ENCODE measurements around the gene ZNF345.

DNA sequence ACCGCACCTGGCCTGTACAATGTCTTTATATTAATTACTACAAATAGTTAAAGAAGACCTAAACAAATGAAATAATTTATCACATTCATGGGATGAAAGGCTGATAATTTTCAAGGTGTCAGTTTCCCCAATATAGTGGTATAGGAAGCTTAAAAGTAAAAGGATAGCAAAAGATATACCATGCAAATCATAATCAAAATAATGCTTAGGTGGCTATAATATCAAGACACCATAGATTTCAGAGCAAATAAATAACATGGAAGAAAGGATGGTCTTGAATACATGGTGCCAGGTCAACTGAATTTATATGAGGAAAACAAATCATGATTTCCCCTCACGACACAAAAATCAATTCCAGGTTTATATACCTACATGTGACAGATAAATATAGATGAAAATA, 17.2 kb upstream of the ZNF345 start:
- TF ChIP-seq, protein P1, sequence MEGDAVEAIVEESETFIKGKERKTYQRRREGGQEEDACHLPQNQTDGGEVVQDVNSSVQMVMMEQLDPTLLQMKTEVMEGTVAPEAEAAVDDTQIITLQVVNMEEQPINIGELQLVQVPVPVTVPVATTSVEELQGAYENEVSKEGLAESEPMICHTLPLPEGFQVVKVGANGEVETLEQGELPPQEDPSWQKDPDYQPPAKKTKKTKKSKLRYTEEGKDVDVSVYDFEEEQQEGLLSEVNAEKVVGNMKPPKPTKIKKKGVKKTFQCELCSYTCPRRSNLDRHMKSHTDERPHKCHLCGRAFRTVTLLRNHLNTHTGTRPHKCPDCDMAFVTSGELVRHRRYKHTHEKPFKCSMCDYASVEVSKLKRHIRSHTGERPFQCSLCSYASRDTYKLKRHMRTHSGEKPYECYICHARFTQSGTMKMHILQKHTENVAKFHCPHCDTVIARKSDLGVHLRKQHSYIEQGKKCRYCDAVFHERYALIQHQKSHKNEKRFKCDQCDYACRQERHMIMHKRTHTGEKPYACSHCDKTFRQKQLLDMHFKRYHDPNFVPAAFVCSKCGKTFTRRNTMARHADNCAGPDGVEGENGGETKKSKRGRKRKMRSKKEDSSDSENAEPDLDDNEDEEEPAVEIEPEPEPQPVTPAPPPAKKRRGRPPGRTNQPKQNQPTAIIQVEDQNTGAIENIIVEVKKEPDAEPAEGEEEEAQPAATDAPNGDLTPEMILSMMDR (IDR thresholded peaks at IDR 0.05; ENCODE audit: low read depth, low read length, poor library complexity, severe bottlenecking) = no peak
- TF ChIP-seq EZH2phosphoT487 (IDR thresholded peaks at IDR 0.05; ENCODE audit: borderline replicate concordance, low read length) = no peak

Data from DOHH2 (cell line).